Mammary epithelial cell (primary cell): Measurements from ENCODE around the gene ZFHX3.

Experiments used
- EZH2 ChIP-seq: IDR thresholded peaks from 2 replicates; pipeline ENCODE4 v1.6.1; 2012; ENCODE audit warnings: low read length, inconsistent platforms, borderline replicate concordance
- TF ChIP-seq, protein P1 (sequence below), 2 donors: IDR thresholded peaks in 1 of 2; conservative IDR thresholded peaks in 1 of 2; 2 replicates each; pipeline ENCODE4 v1.5.1; 2011 to 2012; ENCODE audit warnings: inconsistent platforms in 2 of 2, low read length in 2 of 2, mild to moderate bottlenecking in 2 of 2, control low read depth in 1 of 2, low read depth in 1 of 2; ENCODE audit not compliant: insufficient read depth in 1 of 2; ENCODE audit errors: extremely low read depth in 1 of 2

DNA sequence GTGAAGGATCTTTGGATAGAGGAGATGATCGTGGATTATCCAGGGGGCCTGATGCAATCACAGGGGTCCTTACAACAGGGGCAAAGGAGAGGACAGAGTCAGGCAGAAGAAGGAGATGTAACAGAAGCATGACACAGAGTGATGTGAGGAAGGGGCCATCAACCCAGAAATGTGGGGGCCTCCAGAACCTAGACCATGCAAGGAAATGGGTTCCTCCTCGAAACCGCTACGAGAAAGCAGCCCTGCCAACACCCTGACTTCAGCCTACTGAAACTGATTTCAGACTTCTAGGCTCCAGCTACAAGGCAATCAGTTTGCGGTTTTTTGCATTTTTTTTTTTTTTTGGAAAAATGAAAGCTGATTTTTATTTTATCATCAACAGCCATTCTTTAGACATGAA lies 34.0 kb downstream of the ZFHX3 start:
- TF ChIP-seq, protein P1, sequence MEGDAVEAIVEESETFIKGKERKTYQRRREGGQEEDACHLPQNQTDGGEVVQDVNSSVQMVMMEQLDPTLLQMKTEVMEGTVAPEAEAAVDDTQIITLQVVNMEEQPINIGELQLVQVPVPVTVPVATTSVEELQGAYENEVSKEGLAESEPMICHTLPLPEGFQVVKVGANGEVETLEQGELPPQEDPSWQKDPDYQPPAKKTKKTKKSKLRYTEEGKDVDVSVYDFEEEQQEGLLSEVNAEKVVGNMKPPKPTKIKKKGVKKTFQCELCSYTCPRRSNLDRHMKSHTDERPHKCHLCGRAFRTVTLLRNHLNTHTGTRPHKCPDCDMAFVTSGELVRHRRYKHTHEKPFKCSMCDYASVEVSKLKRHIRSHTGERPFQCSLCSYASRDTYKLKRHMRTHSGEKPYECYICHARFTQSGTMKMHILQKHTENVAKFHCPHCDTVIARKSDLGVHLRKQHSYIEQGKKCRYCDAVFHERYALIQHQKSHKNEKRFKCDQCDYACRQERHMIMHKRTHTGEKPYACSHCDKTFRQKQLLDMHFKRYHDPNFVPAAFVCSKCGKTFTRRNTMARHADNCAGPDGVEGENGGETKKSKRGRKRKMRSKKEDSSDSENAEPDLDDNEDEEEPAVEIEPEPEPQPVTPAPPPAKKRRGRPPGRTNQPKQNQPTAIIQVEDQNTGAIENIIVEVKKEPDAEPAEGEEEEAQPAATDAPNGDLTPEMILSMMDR (conservative IDR thresholded peaks at IDR 0.05 in 1 of 2, IDR thresholded peaks at IDR 0.05 in 1 of 2; ENCODE audit: extremely low read depth in 1 of 2, insufficient read depth in 1 of 2, low read depth in 1 of 2, low read length in 2 of 2): no peak
- TF ChIP-seq EZH2: no peak
